GM23338 (cell line): ENCODE measurements around the gene ZSCAN4. TPM values are rescaled to one million over a fixed set of nuclear protein-coding genes. Genes with fewer than 3 reads are reported as not detected.

Experiments
- polyA plus RNA-seq: library from polyadenylated mRNA; unstranded; fragments of >200 nt; fragmentation: Nextera tagmentation; extraction: Ambion mirVana; gene quantifications from 2 replicates; pipeline ENCODE4 v1.2.1, GENCODE V29; 2016
- total RNA-seq: library from RNA; depleted of rRNA; stranded (reverse); fragments of >200 nt; shearing (Covaris generic); gene quantifications from 2 replicates; pipeline ENCODE4 v1.2.3, GENCODE V29; 2014; rRNA removed

ZSCAN4 gene
- total and polyA plus RNA-seq, 2 experiments from 2014 or later = not detected

Other genes with a start within 250 kb of the ZSCAN4 start
- 19.5 and 26.4 TPM in 2 replicates for gene ZNF749, start 233.6 kb upstream of the ZSCAN4 start, total RNA-seq
- gene ZNF749, start 233.6 kb upstream of the ZSCAN4 start, polyA plus RNA-seq = 30.1 and 30.9 TPM in 2 replicates
- 1.5 and 2.7 TPM in 2 replicates for gene VN1R1, start 211.8 kb upstream of the ZSCAN4 start, total RNA-seq
- gene VN1R1, start 211.8 kb upstream of the ZSCAN4 start, polyA plus RNA-seq = 0.54 and 1.2 TPM in 2 replicates
- gene ZNF772, start 191.4 kb upstream of the ZSCAN4 start, total RNA-seq = 27.7 and 28.0 TPM in 2 replicates
- 2.5 and 3.5 TPM in 2 replicates for gene ZNF772, start 191.4 kb upstream of the ZSCAN4 start, polyA plus RNA-seq
- gene ZNF419, start 181.2 kb upstream of the ZSCAN4 start, total RNA-seq = 11.0 and 22.4 TPM in 2 replicates
- 4.7 and 5.4 TPM in 2 replicates for gene ZNF419, start 181.2 kb upstream of the ZSCAN4 start, polyA plus RNA-seq
- gene ZNF773, start 169.0 kb upstream of the ZSCAN4 start, total RNA-seq = 3.8 and 12.9 TPM in 2 replicates
- gene ZNF773, start 169.0 kb upstream of the ZSCAN4 start, polyA plus RNA-seq = 4.1 and 4.2 TPM in 2 replicates
- gene ZNF549, start 141.6 kb upstream of the ZSCAN4 start, total RNA-seq = 10.2 and 11.6 TPM in 2 replicates
- gene ZNF549, start 141.6 kb upstream of the ZSCAN4 start, polyA plus RNA-seq = 3.5 and 4.3 TPM in 2 replicates
- gene ZNF550, start 109.1 kb upstream of the ZSCAN4 start, total RNA-seq = 13.1 and 14.7 TPM in 2 replicates
- gene ZNF550, start 109.1 kb upstream of the ZSCAN4 start, polyA plus RNA-seq = 4.6 and 5.7 TPM in 2 replicates
- 8.6 and 11.9 TPM in 2 replicates for gene ZNF416, start 90.0 kb upstream of the ZSCAN4 start, total RNA-seq
- 3.3 and 4.3 TPM in 2 replicates for gene ZNF416, start 90.0 kb upstream of the ZSCAN4 start, polyA plus RNA-seq
- 33.9 and 40.5 TPM in 2 replicates for gene ZIK1, start 84.8 kb upstream of the ZSCAN4 start, total RNA-seq
- gene ZIK1, start 84.8 kb upstream of the ZSCAN4 start, polyA plus RNA-seq = 7.7 and 10.3 TPM in 2 replicates
- 8.4 and 11.2 TPM in 2 replicates for gene ZNF530, start 69.0 kb upstream of the ZSCAN4 start, total RNA-seq
- gene ZNF530, start 69.0 kb upstream of the ZSCAN4 start, polyA plus RNA-seq = 3.3 and 4.4 TPM in 2 replicates
- gene ZNF134, start 54.7 kb upstream of the ZSCAN4 start, total RNA-seq = 55.7 and 79.6 TPM in 2 replicates
- 13.1 and 14.6 TPM in 2 replicates for gene ZNF134, start 54.7 kb upstream of the ZSCAN4 start, polyA plus RNA-seq
- gene ZNF211, start 35.8 kb upstream of the ZSCAN4 start, total RNA-seq = 13.8 and 14.2 TPM in 2 replicates
- gene ZNF211, start 35.8 kb upstream of the ZSCAN4 start, polyA plus RNA-seq = 5.3 and 9.7 TPM in 2 replicates
- gene ZNF551, start 13.0 kb downstream of the ZSCAN4 start, total RNA-seq = 45.7 and 51.4 TPM in 2 replicates
- 7.8 and 8.2 TPM in 2 replicates for gene ZNF551, start 13.0 kb downstream of the ZSCAN4 start, polyA plus RNA-seq
- gene ZNF154, start 40.3 kb downstream of the ZSCAN4 start, total RNA-seq = 7.3 and 10.1 TPM in 2 replicates
- 4.4 and 5.1 TPM in 2 replicates for gene ZNF154, start 40.3 kb downstream of the ZSCAN4 start, polyA plus RNA-seq
- 6.6 and 6.7 TPM in 2 replicates for gene ZNF671, start 58.7 kb downstream of the ZSCAN4 start, total RNA-seq
- gene ZNF671, start 58.7 kb downstream of the ZSCAN4 start, polyA plus RNA-seq = 2.9 and 3.3 TPM in 2 replicates
- gene ZNF776, start 77.9 kb downstream of the ZSCAN4 start, total RNA-seq = 19.4 and 22.6 TPM in 2 replicates
- 4.7 and 5.9 TPM in 2 replicates for gene ZNF776, start 77.9 kb downstream of the ZSCAN4 start, polyA plus RNA-seq
- gene ZNF586, start 100.7 kb downstream of the ZSCAN4 start, total RNA-seq = 12.5 and 16.9 TPM in 2 replicates
- gene ZNF586, start 100.7 kb downstream of the ZSCAN4 start, polyA plus RNA-seq = 5.2 and 7.2 TPM in 2 replicates
- 15.7 and 18.9 TPM in 2 replicates for gene ZNF552, start 146.0 kb downstream of the ZSCAN4 start, total RNA-seq
- gene ZNF552, start 146.0 kb downstream of the ZSCAN4 start, polyA plus RNA-seq = 7.7 and 11.7 TPM in 2 replicates
- gene ZNF587B, start 161.4 kb downstream of the ZSCAN4 start, total RNA-seq = 62.0 and 69.9 TPM in 2 replicates
- 13.7 and 16.6 TPM in 2 replicates for gene ZNF587B, start 161.4 kb downstream of the ZSCAN4 start, polyA plus RNA-seq
- gene ZNF587, start 180.9 kb downstream of the ZSCAN4 start, total RNA-seq = 31.8 and 38.7 TPM in 2 replicates
- 12.8 and 13.6 TPM in 2 replicates for gene ZNF587, start 180.9 kb downstream of the ZSCAN4 start, polyA plus RNA-seq
- gene ZNF814, start 220.1 kb downstream of the ZSCAN4 start, total RNA-seq = 75.1 and 80.4 TPM in 2 replicates
- 86.9 and 89.5 TPM in 2 replicates for gene ZNF814, start 220.1 kb downstream of the ZSCAN4 start, polyA plus RNA-seq
- gene ZNF417, start 247.7 kb downstream of the ZSCAN4 start, total RNA-seq = 16.0 and 19.4 TPM in 2 replicates
- gene ZNF417, start 247.7 kb downstream of the ZSCAN4 start, polyA plus RNA-seq = 4.7 and 6.0 TPM in 2 replicates